GM19025 (cell line): ENCODE measurements around the gene NAALADL2.
A peak's percentile ranks its signal among the peaks of the same experiment; 100 is the strongest.
"Not testable (repeated sequence)": the region's sequence is repeated elsewhere in the genome, so short reads cannot be mapped to it uniquely, and the experiment has no call there.

Experiments used
- ATAC-seq: cut with Tn5 transposase; IDR thresholded peaks from one replicate; pipeline ENCODE4 v1.9.1; 2021; ENCODE audit warnings: mild to moderate bottlenecking, low read depth, moderate library complexity; ENCODE audit not compliant: unreplicated experiment

The NAALADL2 gene

GRCh38 chr3:175338775-175339535 lies 479.8 kb downstream of the NAALADL2 start:
- ATAC-seq = no peak

GRCh38 chr3:175340338-175341015 lies 481.3 kb downstream of the NAALADL2 start:
- ATAC-seq = no peak

GRCh38 chr3:175342196-175342595 lies 483.1 kb downstream of the NAALADL2 start:
- no peak for ATAC-seq

- no peak for ATAC-seq
Observed at GRCh38 chr3:175343946-175344345, 484.8 kb downstream of the NAALADL2 start.

- no peak for ATAC-seq
Observed at GRCh38 chr3:175346573-175347356, 487.6 kb downstream of the NAALADL2 start.

- ATAC-seq = no peak
Observed at GRCh38 chr3:175349168-175349567, 490.0 kb downstream of the NAALADL2 start.

- no peak for ATAC-seq
Observed at GRCh38 chr3:175355801-175356335, 496.7 kb downstream of the NAALADL2 start.

- ATAC-seq = no peak
Observed at GRCh38 chr3:175356899-175357324, 497.8 kb downstream of the NAALADL2 start.

GRCh38 chr3:175357758-175358157 lies 498.6 kb downstream of the NAALADL2 start:
- ATAC-seq = no peak

- ATAC-seq = no peak
Observed at GRCh38 chr3:175358935-175359334, 499.8 kb downstream of the NAALADL2 start.

GRCh38 chr3:175370426-175370825 lies 511.3 kb downstream of the NAALADL2 start:
- not testable (repeated sequence) for ATAC-seq

- not testable (repeated sequence) for ATAC-seq
Observed at GRCh38 chr3:175371187-175371586, 512.1 kb downstream of the NAALADL2 start.

- no peak for ATAC-seq
Observed at GRCh38 chr3:175374705-175375104, 515.6 kb downstream of the NAALADL2 start.

GRCh38 chr3:175378348-175378747 lies 519.2 kb downstream of the NAALADL2 start:
- peak; percentile 58 for ATAC-seq

GRCh38 chr3:175381685-175382084 lies 522.6 kb downstream of the NAALADL2 start:
- ATAC-seq = no peak

GRCh38 chr3:175383371-175383770 lies 524.2 kb downstream of the NAALADL2 start:
- no peak for ATAC-seq

GRCh38 chr3:175383813-175384212 lies 524.7 kb downstream of the NAALADL2 start:
- ATAC-seq = no peak

GRCh38 chr3:175384569-175384968 lies 525.4 kb downstream of the NAALADL2 start:
- ATAC-seq = no peak

GRCh38 chr3:175386630-175387029 lies 527.5 kb downstream of the NAALADL2 start:
- ATAC-seq = no peak

GRCh38 chr3:175389560-175389959 lies 530.4 kb downstream of the NAALADL2 start:
- no peak for ATAC-seq

- ATAC-seq = no peak
Observed at GRCh38 chr3:175391601-175392000, 532.5 kb downstream of the NAALADL2 start.
